Testis (tissue), 2 donors: ENCODE measurements around the gene EIF2AK3.

Source experiments
- CTCF ChIP-seq, 3 experiments: fragments of 450-650 bp in 2 of 3; fragments of 200-600 bp in 1 of 3; sonication (generic) in 1 of 3; IDR thresholded peaks; one replicate each; pipeline ENCODE4 v1.5.1; 2016 to 2019; ENCODE audit warnings: antibody characterized with exemption in 3 of 3, mild to moderate bottlenecking in 2 of 3, moderate library complexity in 1 of 3
- POLR2A ChIP-seq: fragments of 450-650 bp; IDR thresholded peaks from one replicate; pipeline ENCODE4 v1.6.1; 2017; ENCODE audit warnings: antibody characterized with exemption, mild to moderate bottlenecking, moderate library complexity

- TF ChIP-seq CTCF (IDR thresholded peaks at IDR 0.05) (no peak), POLR2A (no peak)
These were observed 13.3 kb downstream of the EIF2AK3 start for GRCh38 chr2:88613921-88614320.
